ENCODE results near the gene XRCC2.
"Not testable (repeated sequence)": the region's sequence is repeated elsewhere in the genome, so short reads cannot be mapped to it uniquely, and the experiment has no call there.

Gene XRCC2

GRCh38 chr7:152664636-152665035, 11.3 kb downstream of the XRCC2 start:
- DNase-seq (ENCODE audit: low spot score) = no peak

GRCh38 chr7:152663931-152664330, 12.0 kb downstream of the XRCC2 start:
- DNase-seq (ENCODE audit: low spot score) = no peak

GRCh38 chr7:152663148-152663740, 12.7 kb downstream of the XRCC2 start:
- no peak for DNase-seq (ENCODE audit: low spot score)

GRCh38 chr7:152661479-152661878, 14.5 kb downstream of the XRCC2 start:
- no peak for DNase-seq (ENCODE audit: low spot score)

- no peak for DNase-seq (ENCODE audit: low spot score)
Observed at GRCh38 chr7:152660021-152660420, 15.9 kb downstream of the XRCC2 start.

GRCh38 chr7:152654971-152655370, 21.0 kb downstream of the XRCC2 start:
- DNase-seq (ENCODE audit: low spot score) = no peak

GRCh38 chr7:152649220-152649619, 26.7 kb downstream of the XRCC2 start:
- no peak for DNase-seq (ENCODE audit: low spot score)

- no peak for DNase-seq (ENCODE audit: low spot score)
Observed at GRCh38 chr7:152647009-152647408, 28.9 kb downstream of the XRCC2 start.

- DNase-seq (ENCODE audit: low spot score) = not testable (repeated sequence)
Observed at GRCh38 chr7:152646579-152646978, 29.4 kb downstream of the XRCC2 start.

GRCh38 chr7:152643979-152644559, 31.9 kb downstream of the XRCC2 start:
- peak; percentile 5 for DNase-seq (ENCODE audit: low spot score)

GRCh38 chr7:152641384-152641783, 34.6 kb downstream of the XRCC2 start:
- no peak for DNase-seq (ENCODE audit: low spot score)

- no peak for DNase-seq (ENCODE audit: low spot score)
Observed at GRCh38 chr7:152640829-152641228, 35.1 kb downstream of the XRCC2 start.

- DNase-seq (ENCODE audit: low spot score) = no peak
Observed at GRCh38 chr7:152637920-152638580, 37.9 kb downstream of the XRCC2 start.

- no peak for DNase-seq (ENCODE audit: low spot score)
Observed at GRCh38 chr7:152637161-152637560, 38.8 kb downstream of the XRCC2 start.

GRCh38 chr7:152636441-152636840, 39.5 kb downstream of the XRCC2 start:
- no peak for DNase-seq (ENCODE audit: low spot score)

- DNase-seq (ENCODE audit: low spot score) = no peak
Observed at GRCh38 chr7:152633504-152633903, 42.4 kb downstream of the XRCC2 start.

- DNase-seq (ENCODE audit: low spot score) = no peak
Observed at GRCh38 chr7:152633072-152633471, 42.9 kb downstream of the XRCC2 start.

- DNase-seq (ENCODE audit: low spot score) = not testable (repeated sequence)
Observed at GRCh38 chr7:152628772-152629171, 47.2 kb downstream of the XRCC2 start.

GRCh38 chr7:152624228-152624627, 51.7 kb downstream of the XRCC2 start:
- no peak for DNase-seq (ENCODE audit: low spot score)

GRCh38 chr7:152621426-152621825, 54.5 kb downstream of the XRCC2 start:
- no peak for DNase-seq (ENCODE audit: low spot score)

- no peak for DNase-seq (ENCODE audit: low spot score)
Observed at GRCh38 chr7:152619027-152619739, 56.8 kb downstream of the XRCC2 start.

GRCh38 chr7:152618427-152618826, 57.5 kb downstream of the XRCC2 start:
- no peak for DNase-seq (ENCODE audit: low spot score)

GRCh38 chr7:152617056-152617455, 58.9 kb downstream of the XRCC2 start:
- no peak for DNase-seq (ENCODE audit: low spot score)

All from cerebellar cortex (tissue), 1 donor.